COLO668 (cell line): Measurements from ENCODE around the gene GPBP1.
"Not testable (repeated sequence)": the region's sequence is repeated elsewhere in the genome, so short reads cannot be mapped to it uniquely, and the experiment has no call there.

Source experiments
- DNase-seq: peaks from one replicate; lab custom pipeline; 2025; ENCODE audit not compliant: unreplicated experiment; lab: John Stamatoyannopoulos, UW

GPBP1 gene

DNA sequence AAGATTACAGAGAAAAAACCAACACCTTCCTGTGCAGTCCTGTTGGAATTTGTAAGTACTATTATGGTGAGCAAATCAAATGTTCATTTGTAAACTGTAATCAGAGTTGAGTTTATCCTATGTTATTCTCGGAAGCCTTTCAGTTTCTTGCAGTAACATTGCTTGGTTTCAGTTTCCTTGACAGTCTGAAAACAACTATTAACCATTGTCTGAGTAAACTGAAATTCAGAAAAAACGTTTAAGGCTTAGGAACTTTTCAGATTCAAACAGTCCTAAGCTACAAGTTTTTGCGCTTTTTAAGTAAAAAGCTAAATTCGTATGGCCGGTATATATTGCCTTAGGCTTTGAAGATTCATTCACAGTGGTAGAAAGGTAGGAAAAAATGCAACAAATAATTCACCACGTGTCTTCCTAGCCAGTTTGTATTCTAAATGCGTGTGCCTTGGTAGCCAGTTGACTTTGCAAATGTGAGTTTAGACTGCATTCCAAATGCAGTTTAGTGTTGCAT, 2.5 kb downstream of the GPBP1 start:
- no peak for DNase-seq

DNA sequence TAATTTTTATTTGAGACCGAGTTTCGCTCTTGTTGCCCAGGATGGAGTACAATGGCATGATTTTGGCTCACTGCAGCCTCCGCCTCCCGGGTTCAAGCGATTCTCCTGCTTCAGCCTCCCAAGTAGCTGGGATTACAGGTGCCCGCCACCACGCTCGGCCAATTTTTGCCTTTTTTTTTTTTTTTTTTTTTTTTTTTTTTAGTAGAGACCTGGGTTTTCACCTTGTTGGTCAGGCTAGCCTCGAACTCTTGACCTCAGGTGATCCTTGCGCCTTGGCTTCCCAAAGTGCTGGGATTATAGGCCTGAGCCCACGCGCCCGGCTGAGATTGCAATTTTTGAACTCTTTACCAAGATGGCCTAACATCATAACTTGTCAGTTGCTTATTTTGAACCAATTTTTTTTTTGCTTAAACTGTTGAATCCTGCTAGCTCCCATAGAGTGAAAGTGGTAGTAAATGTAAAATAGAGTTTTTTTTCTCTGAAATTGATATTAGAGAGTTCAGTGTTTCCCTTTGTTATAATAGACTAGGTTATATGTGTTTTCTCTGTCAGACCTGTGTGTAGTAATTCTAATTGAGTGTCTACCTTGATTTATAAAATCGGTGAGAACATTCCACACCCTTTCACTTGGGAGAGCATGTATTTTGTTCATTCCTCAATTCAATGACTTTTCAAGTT, 3.8 kb downstream of the GPBP1 start:
- no peak for DNase-seq

DNA sequence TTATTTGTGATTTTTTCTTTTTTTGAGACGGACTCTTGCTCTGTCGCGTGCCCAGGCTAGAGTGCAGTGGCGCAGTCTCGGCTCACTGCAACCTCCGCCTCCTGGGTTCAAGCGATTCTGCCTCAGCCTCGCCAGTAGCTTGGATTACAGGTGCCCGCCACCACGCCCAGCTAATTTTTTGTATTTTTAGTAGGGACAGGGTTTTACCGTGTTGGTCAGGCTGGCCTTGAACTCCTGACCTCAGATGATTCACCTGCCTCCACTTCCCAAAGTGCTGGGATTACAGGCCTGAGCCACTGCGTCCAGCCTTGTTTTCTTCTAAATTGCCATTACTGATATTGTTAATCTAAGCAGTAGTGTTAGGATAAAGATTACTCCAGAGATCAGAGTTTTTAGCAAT, 4.4 kb downstream of the GPBP1 start:
- DNase-seq = not testable (repeated sequence)

GRCh38 chr5:57179262-57180200, 5.7 kb downstream of the GPBP1 start:
- DNase-seq = no peak

GRCh38 chr5:57181154-57181553, 7.3 kb downstream of the GPBP1 start:
- no peak for DNase-seq

DNA sequence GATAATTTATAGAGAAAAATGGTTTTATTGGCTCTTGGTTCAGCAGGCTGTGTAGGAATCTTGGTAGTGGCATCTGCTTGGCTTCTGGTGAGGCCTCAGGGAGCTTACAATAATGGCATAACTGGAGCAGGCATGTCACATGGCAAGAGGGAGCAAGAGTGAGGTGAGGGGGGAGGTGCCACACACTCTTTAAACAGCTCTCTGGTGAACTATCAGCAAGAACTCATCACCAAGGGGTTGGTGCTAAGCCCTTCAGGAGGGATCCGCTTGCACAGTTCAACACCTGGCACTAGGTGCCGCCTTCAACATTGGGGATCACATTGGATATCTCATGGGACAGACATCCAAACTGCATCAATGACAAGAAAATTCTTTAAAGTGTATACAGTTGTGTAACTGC, 10.5 kb downstream of the GPBP1 start:
- no peak for DNase-seq

DNA sequence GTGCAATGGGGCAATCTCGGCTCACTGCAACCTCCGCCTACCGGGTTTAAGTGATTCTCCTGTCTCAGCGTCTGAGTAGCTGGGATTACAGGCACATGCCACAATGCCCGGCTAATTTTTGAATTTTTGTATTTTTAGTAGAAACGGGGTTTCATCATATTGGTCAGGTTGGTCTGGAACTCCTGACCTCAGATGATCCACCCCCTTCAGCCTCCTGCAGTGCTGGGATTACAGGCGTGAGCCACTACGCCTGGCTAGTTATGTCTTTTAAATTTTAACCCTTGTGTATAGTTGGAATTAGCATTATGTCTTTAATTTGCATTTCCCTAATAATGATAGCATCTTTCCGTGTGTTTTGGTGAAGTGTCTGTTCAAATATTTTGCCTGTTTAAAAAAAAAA, 11.5 kb downstream of the GPBP1 start:
- DNase-seq = no peak

DNA sequence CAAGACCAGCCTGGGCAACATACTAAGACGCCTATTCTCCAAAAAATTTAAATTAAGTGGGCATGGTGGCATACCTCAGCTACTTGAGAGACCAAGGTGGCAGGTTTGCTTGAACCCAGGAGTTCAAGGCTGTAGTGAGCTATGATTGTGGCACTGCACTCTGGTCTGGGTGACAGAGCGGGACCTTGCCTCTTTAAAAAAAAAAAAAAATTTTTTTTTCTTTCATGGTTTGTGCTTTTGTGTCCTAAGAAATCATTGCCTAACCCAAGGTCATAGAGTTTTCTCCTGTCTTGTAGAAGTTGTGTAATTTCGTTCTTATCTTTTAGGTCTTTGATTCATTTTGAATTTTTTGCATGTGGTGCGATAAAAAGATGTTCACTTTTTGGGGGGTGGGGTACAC, 12.3 kb downstream of the GPBP1 start:
- no peak for DNase-seq

GRCh38 chr5:57187977-57188376, 14.1 kb downstream of the GPBP1 start:
- DNase-seq = not testable (repeated sequence)

GRCh38 chr5:57189515-57189914, 15.7 kb downstream of the GPBP1 start:
- no peak for DNase-seq

DNA sequence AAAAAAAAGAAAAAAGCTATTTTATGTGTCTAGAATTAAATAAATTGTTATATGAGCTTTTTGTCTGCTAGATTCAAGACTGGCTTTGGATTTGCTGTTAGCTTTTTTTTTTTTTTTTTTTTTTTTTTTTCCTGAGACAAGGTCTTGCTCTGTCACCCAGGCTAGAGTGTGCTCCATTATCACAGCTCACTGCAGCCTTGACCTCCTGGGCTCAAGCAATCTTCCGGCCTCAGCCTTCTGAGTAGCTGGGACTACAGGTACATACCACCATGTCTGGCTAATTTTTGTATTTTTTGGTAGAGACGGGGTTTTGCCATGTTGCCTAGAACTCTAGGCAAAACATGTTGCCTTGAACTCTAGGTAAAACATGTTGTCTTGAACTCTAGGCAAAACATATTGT, 16.7 kb downstream of the GPBP1 start:
- no peak for DNase-seq

DNA sequence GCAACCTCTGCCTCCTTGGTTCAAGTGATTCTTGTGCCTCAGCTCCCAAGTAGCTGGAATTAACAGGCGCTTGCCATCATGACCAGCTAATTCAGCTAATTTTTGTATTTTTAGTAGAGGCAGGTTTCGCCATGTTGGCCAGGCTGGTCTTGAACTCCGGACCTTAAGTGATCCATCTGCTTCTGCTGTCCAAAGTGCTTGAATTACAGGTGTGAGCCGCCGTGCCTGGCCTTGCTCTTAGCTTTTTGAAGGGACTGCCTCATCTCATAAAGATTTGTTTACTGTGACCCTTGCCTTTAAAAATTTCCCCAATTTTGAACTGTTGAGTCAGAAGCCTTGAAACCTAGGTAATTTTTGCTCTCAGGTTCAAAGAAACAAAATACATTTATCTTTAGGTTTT, 17.3 kb downstream of the GPBP1 start:
- no peak for DNase-seq

DNA sequence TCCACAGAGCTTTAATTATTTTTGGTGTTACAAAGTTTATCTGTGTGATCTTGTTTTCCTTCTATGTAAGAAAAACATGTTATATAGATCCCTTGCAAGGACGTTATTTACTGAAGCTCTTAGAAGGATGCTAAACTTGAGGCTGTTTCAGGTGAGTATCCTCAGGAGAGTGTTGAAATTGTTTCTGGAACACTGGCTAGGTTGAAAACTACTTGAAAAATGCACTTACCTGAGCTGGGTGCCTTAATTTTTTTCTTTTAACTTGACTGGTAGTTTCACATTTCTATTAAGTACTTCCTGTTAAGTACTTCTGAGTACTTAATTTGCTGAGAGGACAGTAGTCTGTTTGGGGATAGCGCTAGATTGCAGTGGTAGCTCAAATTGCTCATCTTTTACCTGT, 18.1 kb downstream of the GPBP1 start:
- DNase-seq = no peak

DNA sequence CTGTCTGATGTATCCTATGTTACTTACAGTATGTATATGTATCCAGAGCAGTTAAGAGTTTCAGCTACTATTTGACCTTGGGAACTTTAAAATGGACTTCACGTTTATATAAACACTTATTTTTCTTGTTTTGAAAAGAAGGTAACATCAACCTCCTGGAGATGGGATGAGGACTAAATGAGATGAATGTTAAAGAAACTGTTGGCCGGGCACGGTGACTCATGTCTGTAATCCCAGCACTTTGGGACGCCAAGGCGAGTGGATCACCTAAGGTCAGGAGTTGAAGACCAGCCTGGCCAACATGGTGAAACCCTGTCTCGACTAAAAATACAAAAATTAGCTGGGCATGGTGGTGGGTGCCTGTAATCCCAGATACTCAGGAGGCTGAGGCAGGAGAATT, 19.0 kb downstream of the GPBP1 start:
- not testable (repeated sequence) for DNase-seq

- no peak for DNase-seq
Observed at GRCh38 chr5:57193757-57194413, 20.0 kb downstream of the GPBP1 start.

DNA sequence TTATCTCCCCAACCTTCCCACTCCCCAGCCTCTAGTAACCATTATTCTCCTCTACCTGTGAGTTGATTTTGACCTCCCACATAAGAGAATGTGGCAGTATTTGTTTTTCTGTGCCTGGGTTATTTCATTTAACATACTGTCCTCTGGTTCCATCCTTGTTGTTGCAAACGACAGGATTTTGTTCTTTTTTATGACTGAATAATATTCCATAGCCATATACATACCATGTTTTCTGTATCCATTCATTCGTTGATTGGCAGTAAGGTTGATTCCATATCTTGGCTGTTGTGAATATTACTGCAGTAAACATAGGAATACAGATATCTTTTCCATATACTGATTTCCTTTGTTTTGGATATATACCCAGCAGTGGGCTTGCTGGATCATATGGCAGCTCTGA, 20.8 kb downstream of the GPBP1 start:
- DNase-seq = no peak

GRCh38 chr5:57195060-57195459, 21.2 kb downstream of the GPBP1 start:
- no peak for DNase-seq

- DNase-seq = no peak
Observed at GRCh38 chr5:57199866-57200265, 26.0 kb downstream of the GPBP1 start.

GRCh38 chr5:57202811-57203210, 29.0 kb downstream of the GPBP1 start:
- no peak for DNase-seq

DNA sequence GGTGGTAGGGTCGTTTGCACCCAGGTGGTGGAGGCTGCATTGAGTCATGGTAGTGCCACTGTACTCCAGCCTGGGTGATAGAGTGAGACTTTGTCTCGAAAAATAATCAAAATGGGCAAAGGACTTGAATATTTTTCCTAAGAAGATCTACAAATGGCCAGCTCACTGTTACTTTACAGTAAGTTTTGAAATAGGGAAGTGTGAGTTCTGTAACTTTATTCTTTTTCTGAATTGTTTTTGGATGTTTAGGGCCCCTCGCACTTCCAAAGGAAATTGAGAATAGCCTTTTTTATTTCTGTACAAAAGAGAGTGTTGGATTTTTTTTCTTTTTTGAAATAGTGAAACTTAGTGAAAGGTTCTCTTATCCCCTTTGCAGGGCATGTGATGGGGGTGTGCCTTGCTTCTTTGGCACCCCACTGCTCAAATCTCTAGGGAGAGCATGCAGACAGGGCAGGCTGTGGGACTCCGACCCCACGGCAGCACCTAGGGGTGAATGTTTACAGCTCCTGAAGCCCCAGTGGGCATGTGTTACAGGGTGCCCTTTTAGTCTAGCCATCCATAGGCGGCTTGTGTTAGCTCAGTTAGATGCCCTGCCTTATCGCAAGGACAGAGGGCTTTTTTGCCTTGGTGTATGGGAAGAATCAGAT, 33.3 kb downstream of the GPBP1 start:
- DNase-seq = no peak

- DNase-seq = no peak
Observed at GRCh38 chr5:57207681-57208080, 33.8 kb downstream of the GPBP1 start.
